Endothelial cell (in vitro differentiated cells): ENCODE results near the gene SPTBN5. TPM values are rescaled to one million over a fixed set of nuclear protein-coding genes. Genes with fewer than 3 reads are reported as not detected.
A peak's percentile ranks its signal among the peaks of the same experiment; 100 is the strongest.

Experiments used
- DNase-seq: peaks from one replicate; pipeline ENCODE4 v3.0.0; 2021; ENCODE audit warnings: low spot score
- H3K27ac Mint-ChIP-seq: one replicate; pipeline ENCODE4 v1.8.0; 2021; ENCODE audit warnings: mixed read lengths, inconsistent platforms; ENCODE audit not compliant: unreplicated experiment
- H3K27me3 Mint-ChIP-seq: one replicate; pipeline ENCODE4 v1.8.0; 2021; ENCODE audit warnings: mild to moderate bottlenecking, moderate library complexity, mixed read lengths, inconsistent platforms; ENCODE audit not compliant: unreplicated experiment
- H3K36me3 Mint-ChIP-seq: one replicate; pipeline ENCODE4 v1.8.0; 2021; ENCODE audit warnings: mild to moderate bottlenecking, low read depth, mixed read lengths, inconsistent platforms; ENCODE audit not compliant: unreplicated experiment
- H3K4me1 Mint-ChIP-seq: one replicate; pipeline ENCODE4 v1.8.0; 2021; ENCODE audit warnings: mild to moderate bottlenecking, mixed read lengths, inconsistent platforms; ENCODE audit not compliant: unreplicated experiment
- H3K4me3 Mint-ChIP-seq: one replicate; pipeline ENCODE4 v1.8.0; 2021; ENCODE audit warnings: mild to moderate bottlenecking, mixed read lengths, inconsistent platforms; ENCODE audit not compliant: unreplicated experiment
- H3K9me3 Mint-ChIP-seq: one replicate; pipeline ENCODE4 v1.8.0; 2021; ENCODE audit warnings: mixed read lengths, inconsistent platforms; ENCODE audit not compliant: unreplicated experiment
- CTCF ChIP-seq: fragments of 200-600 bp; sonication (generic); IDR thresholded peaks from one replicate; pipeline ENCODE4 v1.5.0; 2021; ENCODE audit warnings: antibody characterized with exemption; ENCODE audit not compliant: unreplicated experiment
- total RNA-seq: library from RNA; stranded (reverse); fragmentation: NEBNext Ultra II Directional; extraction: Animal tissue kit (Norgen Biotek cat#: 25700); gene quantifications from one replicate; pipeline ENCODE4 v1.2.1, GENCODE V29; 2021; ENCODE audit not compliant: unreplicated experiment

Gene SPTBN5
- total RNA-seq, 1 donor from 2014 or later, result 9.4 TPM

GRCh38 chr15:41840673-41841072 is 53.2 kb downstream of the SPTBN5 start:
- H3K4me3 Mint-ChIP-seq, result no peak overlapping the region
- H3K36me3 Mint-ChIP-seq, result peaks cover 4% of the 10 kb centered on the region
- no peaks in the 10 kb centered on the region for H3K9me3 Mint-ChIP-seq
- DNase-seq, result no peak
- H3K4me1 Mint-ChIP-seq, result no peaks in the 10 kb centered on the region
- no peak overlapping the region for H3K27ac Mint-ChIP-seq
- peaks cover 5% of the 10 kb centered on the region for H3K27me3 Mint-ChIP-seq
- TF ChIP-seq CTCF, result no peak

GRCh38 chr15:41839781-41840491 is 53.9 kb downstream of the SPTBN5 start:
- Mint-ChIP-seq H3K27me3 (peaks cover 5% of the 10 kb centered on the region), H3K9me3 (no peaks in the 10 kb centered on the region), H3K36me3 (peaks cover 4% of the 10 kb centered on the region), H3K4me3 (no peak overlapping the region), H3K4me1 (no peaks in the 10 kb centered on the region), H3K27ac (no peak overlapping the region)
- no peak for DNase-seq
- no peak for TF ChIP-seq CTCF

DNA sequence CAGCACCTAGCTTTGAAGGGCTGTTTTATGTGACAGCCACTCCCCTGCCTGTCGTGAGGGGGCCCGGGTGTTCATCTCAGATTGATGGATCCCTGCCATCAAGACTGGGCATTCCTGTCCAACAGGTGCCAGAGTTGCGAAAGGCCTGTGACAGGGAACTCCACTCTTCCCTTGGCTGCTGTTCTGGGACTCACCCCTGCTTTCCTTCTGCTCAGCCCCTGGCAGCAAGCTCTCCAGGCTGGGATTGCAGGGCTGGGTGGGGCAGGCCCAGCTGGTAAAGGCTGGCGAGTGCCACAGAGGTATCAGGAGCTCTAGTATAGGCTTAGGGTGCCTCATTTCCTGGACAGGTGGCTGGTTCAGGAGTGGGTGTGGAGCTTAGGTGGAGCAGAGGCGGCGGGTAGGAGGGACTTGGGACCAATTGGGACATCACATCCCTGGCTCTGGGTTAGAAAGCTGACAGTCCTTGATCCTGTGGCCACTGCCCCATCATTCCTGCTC is 55.4 kb downstream of the SPTBN5 start, which contains the start of gene PLA2G4B:
TSS of gene PLA2G4B (plus strand) at position 448 of the 498 bp plus-strand sequence. CDS start 67 bp downstream, outside the sequence.
- no peak within 1 kb of the TSS for H3K4me3 Mint-ChIP-seq
- no peak for TF ChIP-seq CTCF
- H3K27me3 Mint-ChIP-seq, result peaks cover 7% of the 10 kb centered on the region
- no peaks in the 10 kb centered on the region for H3K9me3 Mint-ChIP-seq
- no peak within 1 kb of the TSS for H3K27ac Mint-ChIP-seq
- no peak for DNase-seq
- peaks cover 7% of the 10 kb centered on the region for H3K36me3 Mint-ChIP-seq
- no peaks in the 10 kb centered on the region for H3K4me1 Mint-ChIP-seq

- Mint-ChIP-seq H3K4me3 (peak overlapping the region; percentile 56), H3K36me3 (peaks cover 8% of the 10 kb centered on the region), H3K27me3 (peaks cover 13% of the 10 kb centered on the region), H3K9me3 (no peaks in the 10 kb centered on the region), H3K27ac (peak overlapping the region; percentile 25), H3K4me1 (peaks cover 5% of the 10 kb centered on the region)
- TF ChIP-seq CTCF, result no peak
- DNase-seq, result no peak
Observed at GRCh38 chr15:41836713-41837454, 57.0 kb downstream of the SPTBN5 start.

DNA sequence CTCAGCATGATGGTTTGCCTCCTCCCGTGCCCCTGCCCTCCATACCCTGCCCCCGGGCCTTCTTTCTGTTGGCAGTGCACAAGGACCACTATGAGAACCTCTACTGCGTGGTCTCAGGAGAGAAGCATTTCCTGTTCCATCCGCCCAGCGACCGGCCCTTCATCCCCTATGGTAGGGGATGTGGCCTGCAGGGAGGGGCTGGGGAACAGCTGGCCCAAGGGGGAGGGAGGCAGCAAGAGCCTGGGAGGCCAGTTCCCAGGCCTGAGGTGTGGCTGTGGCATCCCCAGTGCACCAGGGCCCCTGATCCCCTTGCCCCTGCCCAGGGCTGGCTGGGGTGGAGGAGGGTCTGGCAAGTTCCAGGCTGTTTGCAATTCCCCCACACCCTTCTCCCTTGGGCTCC is 57.8 kb downstream of the SPTBN5 start:
- DNase-seq, result no peak
- Mint-ChIP-seq H3K36me3 (peaks cover 8% of the 10 kb centered on the region), H3K4me1 (peaks cover 5% of the 10 kb centered on the region), H3K27me3 (peaks cover 15% of the 10 kb centered on the region), H3K4me3 (no peak overlapping the region), H3K27ac (no peak overlapping the region), H3K9me3 (no peaks in the 10 kb centered on the region)
- TF ChIP-seq CTCF, result no peak
